Measurements from ENCODE around the gene GSTM5.
"Not testable (repeated sequence)": the region's sequence is repeated elsewhere in the genome, so short reads cannot be mapped to it uniquely, and the experiment has no call there.

Gene GSTM5

DNA sequence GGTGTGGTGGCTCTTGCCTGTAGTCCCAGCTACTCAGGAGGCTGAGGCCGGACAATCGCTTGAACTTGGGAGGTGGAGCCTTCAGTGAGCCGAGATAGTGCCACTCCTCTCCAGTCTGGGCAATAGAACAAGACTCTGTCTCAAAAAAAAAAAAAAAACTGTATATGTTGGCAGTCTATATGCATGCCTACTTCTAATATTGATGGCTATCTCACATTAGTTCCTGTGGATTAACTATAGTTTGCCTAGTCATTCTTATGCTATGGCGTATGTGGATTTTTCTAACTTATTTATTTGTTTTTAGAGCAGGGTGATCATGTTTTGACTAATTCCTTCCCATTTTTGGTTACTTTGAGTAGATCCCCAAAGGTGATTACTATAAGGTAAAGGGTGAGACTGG lies 15.0 kb upstream of the GSTM5 start:
- no peak for DNase-seq (ENCODE audit: low read depth)

DNA sequence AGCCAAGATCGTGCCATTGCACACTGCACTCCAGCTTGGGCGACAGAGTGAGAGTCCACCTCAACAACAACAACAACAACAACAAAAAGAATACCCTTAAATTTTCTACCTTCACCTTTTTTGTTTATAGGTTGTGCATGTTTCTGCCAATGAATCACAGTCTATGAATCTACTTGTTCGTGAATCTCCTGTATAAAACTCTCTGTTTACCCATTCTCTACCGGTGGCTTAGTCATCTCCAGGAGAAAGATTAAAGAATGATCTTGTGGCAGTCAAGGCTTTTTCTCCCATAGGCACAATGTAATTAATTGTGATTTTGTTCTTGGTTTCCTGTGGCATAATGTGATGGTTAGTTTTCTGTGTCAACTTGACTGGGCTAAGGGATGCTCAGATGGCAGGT lies 14.2 kb upstream of the GSTM5 start:
- not testable (repeated sequence) for DNase-seq (ENCODE audit: low read depth)

DNA sequence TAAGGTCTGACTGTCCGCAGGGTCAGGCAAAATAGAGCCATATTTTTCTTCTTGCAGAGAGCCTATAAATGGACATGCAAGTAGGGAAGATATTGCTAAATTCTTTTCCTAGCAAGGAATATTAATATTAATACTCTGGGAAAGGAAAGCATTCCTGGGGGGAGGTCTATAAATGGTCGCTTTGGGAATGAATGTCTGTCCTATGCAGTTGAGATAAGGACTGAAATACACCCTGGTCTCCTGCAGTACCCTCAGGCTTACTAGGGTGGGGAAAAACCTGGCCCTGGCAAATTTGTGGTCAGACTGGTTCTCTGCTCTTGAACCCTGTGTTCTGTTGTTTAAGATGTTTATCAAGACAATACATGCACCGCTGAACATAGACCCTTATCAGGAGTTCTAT lies 9.1 kb upstream of the GSTM5 start:
- DNase-seq (ENCODE audit: low read depth), result not testable (repeated sequence)

DNA sequence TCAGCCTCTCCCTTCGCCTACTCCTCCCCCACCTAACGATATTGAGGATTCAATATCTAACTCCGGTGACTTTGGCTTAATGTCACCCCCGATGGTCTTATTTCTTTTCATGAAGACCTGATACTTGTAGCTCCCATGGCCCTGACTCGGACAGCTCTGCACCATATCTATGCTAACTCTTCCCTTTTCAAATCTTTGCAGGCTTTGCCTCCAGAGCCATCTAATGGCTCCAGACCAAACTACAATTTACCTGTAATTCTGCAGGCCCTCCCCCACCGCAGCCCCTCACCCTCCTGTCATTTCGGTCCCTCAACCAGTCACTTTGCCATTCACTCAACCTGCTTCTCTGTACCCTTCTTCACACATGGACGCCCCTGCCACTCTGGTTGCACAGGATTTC lies 7.9 kb upstream of the GSTM5 start:
- DNase-seq (ENCODE audit: low read depth), result no peak

DNA sequence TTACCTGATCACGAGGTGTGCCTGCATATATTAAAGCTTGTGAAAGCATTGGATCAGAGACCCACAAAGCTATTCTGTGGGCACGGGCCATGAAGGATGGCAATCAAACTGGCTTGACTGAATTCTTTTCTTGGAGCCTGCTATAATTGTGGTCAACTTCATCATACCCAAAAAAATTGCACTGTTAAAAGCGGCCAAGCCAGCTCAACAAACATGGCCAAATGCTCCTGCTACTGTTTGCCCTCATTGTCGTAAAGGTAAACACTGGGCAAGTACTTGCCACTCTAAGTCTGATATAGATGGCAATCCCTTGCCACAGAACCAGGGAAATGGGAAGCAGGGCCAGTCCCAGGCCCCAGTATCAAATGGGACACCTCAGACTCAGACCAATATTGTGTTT lies 6.6 kb upstream of the GSTM5 start:
- no peak for DNase-seq (ENCODE audit: low read depth)

DNA sequence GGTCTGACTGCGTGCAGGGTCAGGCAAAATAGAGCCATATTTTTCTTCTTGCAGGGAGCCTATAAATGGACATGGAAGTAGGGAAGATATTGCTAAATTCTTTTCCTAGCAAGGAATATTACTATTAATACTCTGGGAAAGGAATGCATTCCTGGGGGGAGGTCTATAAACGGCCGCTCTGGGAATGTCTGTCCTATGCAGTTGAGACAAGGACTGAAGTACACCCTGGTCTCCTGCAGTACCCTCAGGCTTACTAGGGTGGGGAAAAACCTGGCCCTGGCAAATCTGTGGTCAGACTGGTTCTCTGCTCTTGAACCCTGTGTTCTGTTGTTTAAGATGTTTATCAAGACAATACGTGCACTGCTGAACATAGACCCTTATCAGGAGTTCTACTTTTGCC lies 3.1 kb upstream of the GSTM5 start:
- not testable (repeated sequence) for DNase-seq (ENCODE audit: low read depth)

DNA sequence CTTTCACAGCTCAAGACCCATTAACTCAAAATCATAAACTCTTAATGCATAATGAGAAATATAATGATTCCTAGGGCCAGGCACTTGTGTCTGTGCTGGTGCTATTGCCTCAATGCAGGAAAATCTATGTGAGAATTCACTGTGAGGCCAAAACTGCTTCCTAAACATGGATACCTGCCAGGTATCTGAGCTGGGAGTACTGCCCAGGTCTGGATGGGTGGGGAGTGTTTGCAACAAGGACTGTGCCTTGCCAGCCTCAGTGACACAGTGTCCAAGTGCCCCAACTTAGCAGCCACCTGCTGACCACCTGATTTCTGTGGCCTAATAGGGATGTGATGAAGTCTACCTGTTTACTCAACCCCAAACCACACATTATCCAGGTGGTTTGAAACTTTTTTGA lies 2.2 kb upstream of the GSTM5 start:
- DNase-seq (ENCODE audit: low read depth), result not testable (repeated sequence)

DNA sequence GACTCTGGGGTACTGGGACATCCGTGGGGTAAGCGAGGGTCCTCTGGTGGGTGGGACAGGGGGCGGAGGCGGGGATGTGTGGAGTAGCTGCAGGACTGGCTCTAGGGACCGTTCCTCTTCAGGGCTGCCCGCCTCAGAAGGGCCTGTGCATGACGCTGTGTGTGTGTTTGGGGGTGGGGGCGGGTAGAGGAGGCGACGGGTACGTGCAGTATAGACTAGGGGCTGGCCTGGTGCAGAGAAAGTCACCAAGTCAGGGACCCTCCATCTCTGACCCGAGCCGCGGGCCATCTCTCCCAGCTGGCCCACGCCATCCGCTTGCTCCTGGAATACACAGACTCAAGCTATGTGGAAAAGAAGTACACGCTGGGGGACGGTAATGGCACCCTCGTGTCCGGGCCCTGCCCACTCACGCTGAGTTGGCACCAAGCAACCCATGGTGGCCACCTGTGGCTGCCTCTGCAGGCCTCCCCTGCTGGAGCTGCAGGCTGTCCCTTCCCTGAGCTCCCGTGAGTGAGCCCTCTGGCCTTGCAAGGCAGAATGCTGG lies 342 bp downstream of the GSTM5 start:
- DNase-seq (ENCODE audit: low read depth), result no peak

DNA sequence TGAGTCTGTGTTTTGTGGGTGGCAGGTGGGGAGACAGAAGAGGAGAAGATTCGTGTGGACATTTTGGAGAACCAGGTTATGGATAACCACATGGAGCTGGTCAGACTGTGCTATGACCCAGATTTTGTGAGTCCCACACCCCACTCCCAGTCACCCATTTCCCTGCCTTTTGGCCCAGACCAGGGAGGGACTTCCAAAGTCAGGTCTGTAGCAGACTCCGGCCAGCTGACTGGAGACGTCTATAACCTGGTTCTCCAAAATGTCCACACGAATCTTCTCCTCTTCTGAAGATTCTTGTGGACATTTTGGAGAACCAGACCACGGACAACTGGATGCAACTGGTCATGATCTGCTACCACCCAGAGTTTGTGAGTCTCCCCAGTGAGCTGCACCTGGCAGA lies 1.6 kb downstream of the GSTM5 start:
- DNase-seq (ENCODE audit: low read depth), result no peak

DNA sequence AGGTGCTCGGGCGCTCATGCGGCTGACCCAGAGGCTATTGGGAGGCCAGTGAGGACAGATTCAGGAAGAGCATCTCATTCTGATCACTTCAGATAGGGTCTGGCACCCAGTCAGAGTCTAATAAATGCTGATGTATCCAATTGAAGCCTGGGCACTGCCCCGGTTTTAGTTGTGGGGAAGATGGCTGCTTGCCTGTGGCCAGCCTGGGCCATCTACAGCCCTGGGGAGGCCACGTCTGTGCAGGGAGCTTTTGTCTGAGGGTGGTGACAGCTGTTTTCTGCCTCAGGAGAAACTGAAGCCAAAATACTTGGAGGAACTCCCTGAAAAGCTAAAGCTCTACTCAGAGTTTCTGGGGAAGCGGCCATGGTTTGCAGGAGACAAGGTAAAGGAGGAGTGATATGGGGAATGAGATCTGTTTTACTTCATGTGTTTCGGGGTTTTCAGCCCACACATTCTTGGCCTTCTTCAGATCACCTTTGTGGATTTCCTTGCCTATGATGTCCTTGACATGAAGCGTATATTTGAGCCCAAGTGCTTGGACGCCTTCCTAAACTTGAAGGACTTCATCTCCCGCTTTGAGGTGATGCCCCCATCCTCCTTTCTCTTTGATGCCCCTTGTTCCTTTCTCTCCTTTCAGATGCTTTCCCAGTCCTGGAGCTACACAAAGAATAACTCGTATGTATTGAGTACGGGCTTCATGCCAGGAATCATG lies 2.8 kb downstream of the GSTM5 start:
- DNase-seq (ENCODE audit: low read depth), result no peak

DNA sequence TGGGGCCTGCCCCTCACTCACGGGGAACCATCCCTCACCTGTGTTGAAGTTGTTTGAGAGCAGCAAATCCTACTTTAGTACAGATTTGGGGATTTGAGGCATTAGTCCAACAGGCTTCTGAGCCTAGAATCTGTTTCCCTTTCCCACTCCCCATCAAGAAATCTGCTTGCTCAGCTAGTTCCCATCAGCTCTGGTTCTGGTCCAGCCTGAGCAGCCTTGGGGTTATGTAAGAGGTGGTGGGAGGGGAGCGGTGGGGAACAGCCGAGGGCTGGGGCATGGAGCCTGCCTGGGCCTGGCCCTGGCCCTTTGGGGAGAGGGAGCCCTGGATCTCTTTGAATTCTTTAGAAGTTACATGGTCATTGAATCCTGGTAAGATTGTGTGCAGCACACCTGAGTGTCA lies 4.1 kb downstream of the GSTM5 start:
- DNase-seq (ENCODE audit: low read depth), result no peak

DNA sequence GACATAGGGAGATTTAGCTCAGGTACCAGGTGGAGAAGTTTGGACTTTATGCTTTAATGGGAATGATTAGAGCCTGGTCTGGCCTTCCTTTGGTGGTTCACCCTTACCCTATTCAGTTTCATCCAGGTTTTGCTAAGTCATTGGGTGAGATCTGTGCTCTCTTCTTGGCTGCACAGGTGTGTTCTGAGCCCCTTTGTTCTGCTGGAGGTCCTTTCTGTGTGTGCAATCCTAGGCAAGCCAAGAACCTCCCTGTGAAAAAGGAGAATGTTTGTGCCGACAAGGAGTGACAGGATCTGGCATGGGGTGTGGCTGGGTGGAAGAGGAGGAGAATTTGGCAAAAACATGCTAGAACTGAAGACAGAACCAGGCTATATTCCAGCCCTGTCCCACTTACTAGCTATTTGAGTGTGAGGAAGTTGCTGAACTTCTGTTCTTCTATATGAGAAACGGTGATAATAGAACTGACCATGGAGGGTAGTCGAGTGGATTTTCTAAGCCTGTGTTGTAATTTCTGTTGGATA lies 4.6 kb downstream of the GSTM5 start:
- no peak for DNase-seq (ENCODE audit: low read depth)

DNA sequence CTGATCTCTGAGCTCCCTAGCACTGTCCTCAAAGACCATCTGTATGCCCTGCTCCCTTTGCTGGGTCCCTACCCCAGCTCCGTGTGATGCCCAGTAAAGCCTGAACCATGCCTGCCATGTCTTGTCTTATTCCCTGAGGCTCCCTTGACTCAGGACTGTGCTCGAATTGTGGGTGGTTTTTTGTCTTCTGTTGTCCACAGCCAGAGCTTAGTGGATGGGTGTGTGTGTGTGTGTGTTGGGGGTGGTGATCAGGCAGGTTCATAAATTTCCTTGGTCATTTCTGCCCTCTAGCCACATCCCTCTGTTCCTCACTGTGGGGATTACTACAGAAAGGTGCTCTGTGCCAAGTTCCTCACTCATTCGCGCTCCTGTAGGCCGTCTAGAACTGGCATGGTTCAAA lies 5.7 kb downstream of the GSTM5 start:
- no peak for DNase-seq (ENCODE audit: low read depth)

DNA sequence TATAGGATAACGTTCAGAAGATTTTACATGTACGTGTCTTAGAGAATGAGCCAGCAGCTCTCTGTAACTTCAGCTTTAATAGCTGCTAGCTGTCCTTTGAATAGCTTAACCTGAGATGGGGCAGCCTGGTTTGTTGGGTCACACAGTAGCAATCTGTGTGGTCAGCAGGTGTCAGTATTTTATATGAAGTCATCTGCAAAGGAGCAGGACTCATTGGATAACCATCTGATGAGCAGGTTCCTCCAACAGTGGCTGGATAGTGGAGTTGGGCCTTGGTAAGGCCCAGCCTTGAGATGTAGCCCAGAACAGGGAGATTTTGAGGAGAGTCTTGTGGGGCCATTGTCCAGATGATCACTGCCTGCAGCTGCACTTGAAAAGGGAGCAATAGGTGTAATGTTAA lies 6.4 kb downstream of the GSTM5 start:
- DNase-seq (ENCODE audit: low read depth), result no peak

DNA sequence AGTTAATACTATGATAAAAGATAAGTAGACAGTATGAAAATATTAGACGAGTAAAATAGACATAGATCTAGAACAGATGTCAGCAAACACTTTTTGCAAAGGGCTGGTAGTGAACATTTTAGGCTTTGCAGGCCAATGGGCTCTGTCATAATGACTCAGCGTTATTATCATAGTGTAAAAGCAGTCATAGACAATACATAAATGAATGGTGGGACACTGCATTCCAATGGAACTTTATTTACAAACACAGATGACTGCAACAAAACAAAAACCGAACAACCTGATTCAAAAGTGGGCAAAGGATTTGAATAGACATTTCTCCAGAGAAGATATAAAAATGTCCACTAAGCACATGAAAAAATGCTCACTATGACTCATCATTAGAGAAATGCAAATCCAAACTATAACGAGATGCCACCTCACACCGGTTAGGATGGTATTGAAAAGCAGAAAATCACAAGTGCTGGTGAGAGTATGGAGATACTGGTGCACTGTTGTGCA lies 7.3 kb downstream of the GSTM5 start:
- no peak for DNase-seq (ENCODE audit: low read depth)

DNA sequence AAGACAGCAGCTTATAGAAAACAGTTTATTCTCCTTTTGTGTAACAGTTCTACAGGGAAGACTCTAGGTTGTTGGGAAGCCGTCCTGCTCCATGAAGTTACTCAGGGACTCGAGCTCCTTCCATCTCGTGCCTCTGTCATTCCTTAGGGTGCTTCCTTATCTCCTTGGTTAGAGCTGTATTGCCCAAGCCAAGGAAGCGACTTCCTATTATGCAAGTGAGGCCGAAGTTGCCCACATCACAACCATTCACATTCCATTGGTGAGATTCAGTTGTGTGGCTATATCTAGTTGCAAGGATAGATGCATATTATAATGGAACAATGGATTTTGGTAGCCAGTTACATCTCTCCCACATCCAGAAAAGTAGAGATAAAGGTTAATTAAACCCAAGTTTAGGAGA lies 9.0 kb downstream of the GSTM5 start:
- DNase-seq (ENCODE audit: low read depth), result no peak

DNA sequence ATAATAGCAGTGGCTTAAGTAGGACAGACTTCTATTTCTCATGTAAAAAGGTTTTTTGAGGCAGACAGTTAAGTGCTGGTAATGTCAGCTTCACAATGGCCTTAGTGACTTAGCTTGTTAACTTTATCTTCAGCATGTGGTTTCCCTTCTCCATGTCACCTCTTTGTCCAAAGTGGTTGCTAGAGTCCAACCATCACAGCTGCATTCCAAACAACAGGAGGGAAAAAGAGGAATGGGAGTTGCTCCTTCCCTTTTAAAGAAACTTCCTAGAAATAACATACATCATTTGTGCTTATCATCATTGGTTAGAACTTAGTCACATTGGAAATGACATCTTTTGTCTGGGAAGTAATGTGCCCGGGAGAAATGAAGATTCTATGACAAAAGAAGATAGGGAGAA lies 9.9 kb downstream of the GSTM5 start:
- DNase-seq (ENCODE audit: low read depth), result no peak

DNA sequence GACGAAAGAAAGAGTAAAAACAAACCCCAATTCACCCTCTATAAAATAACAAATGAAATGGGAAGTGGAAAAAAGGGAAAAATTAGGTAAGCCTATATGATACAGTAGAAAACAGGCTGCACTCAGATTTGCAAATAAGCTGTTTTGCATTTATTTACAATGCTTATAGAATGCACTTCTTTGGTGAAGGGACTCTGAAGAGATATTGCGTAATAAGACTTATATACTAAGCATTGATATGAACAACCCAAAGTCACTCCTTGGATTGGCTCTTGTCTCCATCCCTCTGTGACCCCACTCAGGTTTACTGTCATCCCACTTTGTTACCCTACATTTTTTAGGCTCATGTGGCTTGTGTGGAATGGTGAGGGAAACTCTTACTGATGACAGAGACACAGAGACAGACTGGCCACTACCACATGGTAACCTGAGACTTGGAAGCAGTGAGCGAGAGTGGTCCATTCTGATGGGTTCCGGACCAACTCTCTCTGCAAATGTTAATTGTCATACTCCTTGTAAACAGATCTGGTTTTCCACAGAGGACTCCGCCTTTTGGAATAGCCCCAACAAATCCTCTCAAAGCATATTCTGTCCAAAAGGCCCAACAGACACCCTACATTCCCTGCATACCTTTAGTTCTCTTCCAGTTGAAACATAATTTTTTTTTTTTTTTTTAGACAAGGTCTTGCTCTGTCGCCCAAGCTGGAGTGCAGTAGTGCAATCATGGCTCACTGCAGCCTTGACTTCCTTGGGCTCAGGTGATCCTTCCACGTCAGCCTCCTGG lies 11.0 kb downstream of the GSTM5 start:
- no peak for DNase-seq (ENCODE audit: low read depth)

DNA sequence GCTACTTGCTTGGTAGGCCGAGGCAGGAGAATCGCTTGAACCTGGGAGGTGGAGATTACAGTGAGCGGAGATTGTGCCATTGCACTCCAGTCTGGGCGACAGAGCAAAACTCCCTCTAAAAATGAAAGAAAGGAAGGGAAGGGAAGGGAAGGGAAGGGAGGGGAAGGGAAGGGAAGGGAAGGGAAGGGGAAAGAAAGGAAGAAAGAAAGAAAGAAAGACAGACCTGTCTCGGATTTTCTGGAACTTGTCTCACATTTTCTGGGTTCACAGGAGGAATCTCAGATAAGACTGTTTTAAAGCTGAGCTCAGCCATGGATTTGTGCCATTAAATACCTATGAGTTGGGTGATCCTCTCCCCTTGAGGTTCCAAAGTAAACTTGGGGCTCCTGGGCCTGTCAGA lies 12.9 kb downstream of the GSTM5 start:
- no peak for DNase-seq (ENCODE audit: low read depth)

DNA sequence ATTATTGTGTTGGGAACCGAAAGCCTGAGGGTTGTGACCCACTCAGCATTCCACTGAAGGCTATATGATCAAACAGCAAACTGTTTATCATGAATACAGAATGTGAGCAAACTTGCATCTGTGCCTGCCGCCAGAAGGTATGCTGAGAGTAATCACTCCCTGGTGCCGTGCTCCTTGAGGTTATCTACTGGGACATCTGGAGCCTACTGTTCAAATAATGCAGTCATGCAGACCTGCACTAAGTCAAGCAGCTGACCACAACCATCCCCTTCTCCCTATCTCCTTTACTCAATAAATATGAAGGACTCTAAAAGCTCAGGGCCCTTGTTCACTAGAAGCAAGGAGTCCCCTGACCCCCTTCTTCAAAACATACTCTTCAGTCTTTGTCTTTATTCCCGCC lies 13.5 kb downstream of the GSTM5 start:
- DNase-seq (ENCODE audit: low read depth), result no peak

DNA sequence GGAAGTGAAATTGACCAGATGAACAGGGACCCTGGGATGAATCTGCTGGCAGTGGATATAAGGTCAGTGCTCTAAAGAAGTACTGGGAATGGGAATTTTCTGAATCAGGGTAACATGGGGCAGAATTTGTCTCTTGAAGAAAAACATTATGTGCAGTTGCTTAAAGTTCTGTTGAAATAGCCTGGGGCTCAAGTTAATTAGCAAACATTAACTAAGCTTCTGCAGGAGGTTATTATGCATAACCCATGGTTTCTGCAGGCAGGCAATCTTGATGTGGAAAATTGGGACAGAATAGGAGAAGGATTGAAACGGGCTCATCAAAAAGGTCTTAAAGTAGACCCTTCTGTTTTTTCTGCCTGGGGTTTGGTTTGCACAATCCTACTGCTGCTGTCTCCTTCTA lies 14.0 kb downstream of the GSTM5 start:
- no peak for DNase-seq (ENCODE audit: low read depth)

DNA sequence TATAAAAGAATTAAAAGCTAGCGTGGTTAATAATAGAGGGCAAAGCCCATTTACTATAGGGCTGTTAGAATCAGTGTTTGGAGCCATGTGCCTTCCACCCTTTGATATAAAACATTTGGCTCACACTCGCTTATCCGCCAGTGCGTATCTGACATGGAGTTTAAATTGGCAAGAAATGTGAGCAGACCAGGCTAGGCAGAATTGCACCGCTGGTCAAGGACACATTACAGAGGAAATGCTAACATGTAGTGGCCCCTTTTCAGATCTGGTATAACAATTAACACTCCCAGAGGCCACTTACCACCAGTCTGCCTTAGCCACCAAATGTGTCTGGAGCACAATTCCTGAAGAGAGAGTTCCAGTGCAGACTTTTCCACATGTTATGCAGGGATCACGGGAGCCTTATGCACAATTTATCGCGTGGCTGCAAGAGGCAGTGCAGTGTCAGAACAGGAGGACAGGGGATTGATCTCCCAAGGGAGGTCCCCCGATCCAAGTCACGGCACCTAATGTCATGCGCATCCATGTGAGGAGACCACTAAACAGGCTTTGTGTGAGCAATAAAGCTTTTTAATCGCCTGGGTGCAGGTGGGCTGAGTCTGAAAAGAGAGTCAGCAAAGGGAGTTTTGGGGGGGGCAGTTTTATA lies 14.8 kb downstream of the GSTM5 start:
- DNase-seq (ENCODE audit: low read depth), result no peak

DNA sequence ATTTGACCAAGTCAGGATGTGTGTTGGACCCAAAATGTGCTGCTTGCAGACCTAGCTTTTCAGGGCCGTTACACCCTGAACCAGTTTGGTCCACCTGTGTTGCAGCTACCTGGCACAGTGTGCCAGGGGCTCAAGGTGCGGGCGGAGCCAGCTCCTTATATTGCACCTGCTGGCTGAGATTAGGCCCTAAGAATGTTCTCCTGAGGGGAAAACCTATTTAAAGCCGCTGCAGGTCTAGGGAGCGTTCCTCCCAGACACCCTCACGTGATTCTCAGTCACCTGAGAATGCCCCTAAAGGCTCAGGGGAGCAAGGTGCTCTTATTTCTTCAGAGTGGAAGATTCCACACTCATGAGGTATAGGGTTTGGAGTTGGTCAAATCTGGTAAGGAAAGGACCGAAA lies 16.8 kb downstream of the GSTM5 start:
- DNase-seq (ENCODE audit: low read depth), result no peak

Measured in activated T-cell treated with anti-CD3 and anti-CD28 coated beads for 24 hours (primary cell).